H9 (cell line): ENCODE data around the gene SCYGR6. TPM values are rescaled to one million over a fixed set of nuclear protein-coding genes. Genes with fewer than 3 reads are reported as not detected.

Experiments used
- DNase-seq: peaks from one replicate; pipeline ENCODE4 v3.0.0-alpha.2; 2017
- H2AFZ ChIP-seq: one replicate; pipeline ENCODE4 v1.6.1; 2013; ENCODE audit warnings: mild to moderate bottlenecking, low read length, control low read depth, moderate library complexity
- H2AK5ac ChIP-seq: 2 replicates; pipeline ENCODE4 v1.6.1; 2013; ENCODE audit warnings: low read length, control low read depth, mixed read lengths; ENCODE audit not compliant: insufficient read length
- H2BK120ac ChIP-seq: one replicate; pipeline ENCODE4 v1.6.1; 2013; ENCODE audit warnings: low read depth, mild to moderate bottlenecking, low read length, control low read depth, inconsistent platforms; ENCODE audit not compliant: poor library complexity, severe bottlenecking
- H2BK12ac ChIP-seq: 2 replicates; pipeline ENCODE4 v1.6.1; 2013; ENCODE audit warnings: low read length, control low read depth, mixed read lengths, low read depth; ENCODE audit not compliant: insufficient read length
- H2BK15ac ChIP-seq: 2 replicates; pipeline ENCODE4 v1.6.1; 2013; ENCODE audit warnings: low read depth, low read length, control low read depth
- H2BK20ac ChIP-seq: one replicate; pipeline ENCODE4 v1.6.1; 2013; ENCODE audit warnings: low read depth, mild to moderate bottlenecking, low read length, control low read depth, inconsistent platforms; ENCODE audit not compliant: poor library complexity, severe bottlenecking
- H2BK5ac ChIP-seq: 2 replicates; pipeline ENCODE4 v1.6.1; 2013; ENCODE audit warnings: low read length, control low read depth, mixed read lengths; ENCODE audit not compliant: insufficient read length
- H3K14ac ChIP-seq: 2 replicates; pipeline ENCODE4 v1.6.1; 2013; ENCODE audit warnings: low read length, control low read depth; ENCODE audit not compliant: insufficient read depth
- H3K18ac ChIP-seq: 2 replicates; pipeline ENCODE4 v1.6.1; 2013; ENCODE audit warnings: low read depth, mild to moderate bottlenecking, mixed read lengths, low read length, control low read depth; ENCODE audit not compliant: insufficient read length
- H3K23ac ChIP-seq: 2 replicates; pipeline ENCODE4 v1.6.1; 2013; ENCODE audit warnings: low read length, control low read depth, mixed read lengths, low read depth; ENCODE audit not compliant: insufficient read length
- H3K23me2 ChIP-seq: 2 replicates; pipeline ENCODE4 v1.6.1; 2013; ENCODE audit warnings: low read depth, mild to moderate bottlenecking, mixed read lengths, low read length, control low read depth; ENCODE audit not compliant: insufficient read length, poor library complexity, severe bottlenecking
- H3K27ac ChIP-seq: 2 replicates; pipeline ENCODE4 v1.5.1; 2013; ENCODE audit warnings: low read length, control low read depth, mixed read lengths, low read depth; ENCODE audit not compliant: insufficient read length
- H3K27me3 ChIP-seq: 2 replicates; pipeline ENCODE4 v1.6.1; 2013; ENCODE audit warnings: low read length, control low read depth, inconsistent platforms; ENCODE audit not compliant: insufficient read depth
- H3K4ac ChIP-seq: 2 replicates; pipeline ENCODE4 v1.6.1; 2013; ENCODE audit warnings: low read depth, mild to moderate bottlenecking, control low read depth, inconsistent platforms, low read length, moderate library complexity
- H3K4me1 ChIP-seq: 2 replicates; pipeline ENCODE4 v1.6.1; 2013; ENCODE audit warnings: low read length, control low read depth, inconsistent platforms; ENCODE audit not compliant: insufficient read depth
- H3K4me2 ChIP-seq: 2 replicates; pipeline ENCODE4 v1.6.1; 2013; ENCODE audit warnings: low read length, control low read depth, mixed read lengths; ENCODE audit not compliant: insufficient read length, insufficient read depth
- H3K56ac ChIP-seq: 2 replicates; pipeline ENCODE4 v1.6.1; 2013; ENCODE audit warnings: low read depth, mild to moderate bottlenecking, mixed read lengths, low read length, control low read depth; ENCODE audit not compliant: insufficient read length
- H3K79me1 ChIP-seq: 2 replicates; pipeline ENCODE4 v1.6.1; 2013; ENCODE audit warnings: low read depth, mild to moderate bottlenecking, moderate library complexity, low read length, control low read depth, inconsistent platforms; ENCODE audit not compliant: insufficient read depth, poor library complexity, severe bottlenecking
- H3K79me2 ChIP-seq: 2 replicates; pipeline ENCODE4 v1.6.1; 2013; ENCODE audit warnings: low read length, control low read depth, inconsistent platforms; ENCODE audit not compliant: insufficient read depth
- H3K9ac ChIP-seq: 2 replicates; pipeline ENCODE4 v1.6.1; 2013; ENCODE audit warnings: low read length, control low read depth, mixed read lengths; ENCODE audit not compliant: insufficient read length; ENCODE audit errors: extremely low read depth
- H3K9me3 ChIP-seq: one replicate; pipeline ENCODE4 v1.6.1; 2013; ENCODE audit warnings: low read depth, low read length, inconsistent platforms; ENCODE audit not compliant: control insufficient read depth
- H3T11ph ChIP-seq: one replicate; pipeline ENCODE4 v1.6.1; 2013; ENCODE audit warnings: mild to moderate bottlenecking, low read length, control low read depth, inconsistent platforms
- H4K20me1 ChIP-seq: one replicate; pipeline ENCODE4 v1.6.1; 2013; ENCODE audit not compliant: control insufficient read depth, insufficient read length, insufficient read depth
- H4K5ac ChIP-seq: 2 replicates; pipeline ENCODE4 v1.6.1; 2013; ENCODE audit warnings: low read depth, mild to moderate bottlenecking, mixed read lengths, low read length, control low read depth; ENCODE audit not compliant: insufficient read length
- H4K8ac ChIP-seq: replicated peaks from 2 replicates; pipeline ENCODE4 v1.6.1; 2013; ENCODE audit warnings: low read length, control low read depth, mixed read lengths, low read depth; ENCODE audit not compliant: insufficient read length
- H4K91ac ChIP-seq: 2 replicates; pipeline ENCODE4 v1.6.1; 2013; ENCODE audit warnings: low read depth, mild to moderate bottlenecking, moderate library complexity, mixed read lengths, low read length, control low read depth; ENCODE audit not compliant: insufficient read length
- H3K27ac Mint-ChIP-seq, 3 experiments: 2 replicates in 2 of 3; 3 replicates in 1 of 3; pipeline ENCODE4 v1.8.0; 2020 to 2021; ENCODE audit warnings: mixed read lengths in 3 of 3, mild to moderate bottlenecking in 1 of 3, moderate library complexity in 1 of 3
- H3K27me3 Mint-ChIP-seq: 2 replicates; pipeline ENCODE4 v1.8.0; 2021; ENCODE audit warnings: low read depth, mild to moderate bottlenecking, moderate library complexity, mixed read lengths
- H3K36me3 Mint-ChIP-seq, 3 experiments: 2 replicates in 2 of 3; 3 replicates in 1 of 3; pipeline ENCODE4 v1.8.0; 2020 to 2021; ENCODE audit warnings: low read depth in 3 of 3, mixed read lengths in 3 of 3; ENCODE audit not compliant: insufficient read depth in 1 of 3
- H3K4me1 Mint-ChIP-seq, 2 experiments: 2 replicates each; pipeline ENCODE4 v1.8.0; 2020; ENCODE audit warnings: mixed read lengths in 2 of 2
- H3K4me3 Mint-ChIP-seq, 2 experiments: 2 replicates in 1 of 2; 3 replicates in 1 of 2; pipeline ENCODE4 v1.8.0; 2020 to 2021; ENCODE audit warnings: mild to moderate bottlenecking in 2 of 2, mixed read lengths in 2 of 2, moderate library complexity in 1 of 2
- H3K9me3 Mint-ChIP-seq, 2 experiments: 2 replicates in 1 of 2; 3 replicates in 1 of 2; pipeline ENCODE4 v1.8.0; 2020; ENCODE audit warnings: mild to moderate bottlenecking in 2 of 2, mixed read lengths in 2 of 2, moderate library complexity in 1 of 2
- CTCF ChIP-seq: fragments of 200-600 bp; sonication (generic); conservative IDR thresholded peaks from 3 replicates; pipeline ENCODE4 v1.8.0; 2021; ENCODE audit warnings: antibody characterized with exemption, mild to moderate bottlenecking
- WGBS: extraction: QIAGEN DNeasy Blood & Tissue Kit; methylation state at CpG from one replicate; pipeline ENCODE4 v1.1.7; 2013; ENCODE audit warnings: missing lambda C conversion rate, low lambda C conversion rate, mixed read lengths; ENCODE audit not compliant: insufficient read length; ENCODE audit errors: extremely low coverage; 5-methylcytosine and 5-hydroxymethylcytosine counted together
- total RNA-seq: library from RNA; stranded (reverse); gene quantifications from 2 replicates; pipeline ENCODE4 v1.2.1, GENCODE V29; 2021

SCYGR6 gene
- total RNA-seq, 1 experiment from 2014 or later: not detected

GRCh38 chr2:227767830-227768229 lies 43.3 kb upstream of the SCYGR6 start:
- no peaks in the 10 kb centered on the region for H3K4me1 ChIP-seq
- no peak overlapping the region for H2BK15ac ChIP-seq
- no peak overlapping the region for H4K91ac ChIP-seq
- H4K8ac ChIP-seq: no peak overlapping the region
- no peaks in the 10 kb centered on the region for H3K27me3 ChIP-seq
- Mint-ChIP-seq H3K4me1 (peaks cover 12 to 14% of the 10 kb centered on the region in 2 experiments), H3K36me3 (no peaks in the 10 kb centered on the region; a peak in 1 of 7 replicates), H3K4me3 (no peak overlapping the region), H3K9me3 (no peaks in the 10 kb centered on the region), H3K27ac (no peak overlapping the region), H3K27me3 (no peaks in the 10 kb centered on the region)
- no peak overlapping the region for H3K4me2 ChIP-seq
- H2AFZ ChIP-seq: no peak overlapping the region
- no peak for TF ChIP-seq CTCF
- no peak overlapping the region for H3K27ac ChIP-seq
- H3K9ac ChIP-seq: no peak overlapping the region
- H3K79me2 ChIP-seq: no peaks in the 10 kb centered on the region
- no peak overlapping the region for H2BK20ac ChIP-seq
- no peak overlapping the region for H3K18ac ChIP-seq
- no CpG with 5 or more reads among the region's 22 CpGs for WGBS
- H3K56ac ChIP-seq: no peak overlapping the region
- H3K79me1 ChIP-seq: no peaks in the 10 kb centered on the region
- no peak overlapping the region for H3K4ac ChIP-seq
- no peak overlapping the region for H3T11ph ChIP-seq
- no peak overlapping the region for H2AK5ac ChIP-seq
- no peak overlapping the region for H2BK5ac ChIP-seq
- no peak for DNase-seq
- no peaks in the 10 kb centered on the region for H3K23me2 ChIP-seq
- H2BK120ac ChIP-seq: no peak overlapping the region
- H3K14ac ChIP-seq: no peak overlapping the region; the same call in 1 of the 2 replicates
- no peak overlapping the region for H4K5ac ChIP-seq
- no peak overlapping the region for H3K23ac ChIP-seq
- H3K9me3 ChIP-seq: no peaks in the 10 kb centered on the region
- no peaks in the 10 kb centered on the region for H4K20me1 ChIP-seq
- no peak overlapping the region for H2BK12ac ChIP-seq
